HEK293 (cell line): ENCODE data around the gene SAMD4B.
"Not testable (repeated sequence)": the region's sequence is repeated elsewhere in the genome, so short reads cannot be mapped to it uniquely, and the experiment has no call there.

ENCODE experiments used
- CTCF ChIA-PET: fragments of 350-600 bp; formaldehyde crosslinking; extraction: SDS; loops from one replicate; lab custom pipeline; 2021; ENCODE audit warnings: antibody characterized with exemption; lab: Yijun Ruan, JAX
- POLR2A ChIA-PET: fragments of 300-600 bp; formaldehyde crosslinking; extraction: SDS; loops from one replicate; lab custom pipeline; 2020; ENCODE audit warnings: antibody characterized with exemption, inconsistent platforms; lab: Yijun Ruan, JAX
- H3K27ac ChIP-seq: fragments of 200-500 bp; sonication (Bioruptor generic); 2 replicates; pipeline ENCODE4 v1.5.1; 2014; ENCODE audit warnings: low read depth, low read length, control low read depth, inconsistent platforms; ENCODE audit errors: extremely low read depth
- H3K36me3 ChIP-seq, 2 experiments: fragments of 200-500 bp in 1 of 2; sonication (Bioruptor generic) in 1 of 2; 1 replicate in 1 of 2; 2 replicates in 1 of 2; pipeline ENCODE4 v1.5.1; 2014 to 2017; ENCODE audit warnings: inconsistent platforms in 2 of 2, low read length in 2 of 2; ENCODE audit not compliant: control insufficient read depth in 2 of 2, insufficient read depth in 1 of 2
- H3K4me1 ChIP-seq: fragments of 200-500 bp; sonication (Bioruptor generic); 2 replicates; pipeline ENCODE4 v1.5.1; 2014; ENCODE audit warnings: mild to moderate bottlenecking, low read length, inconsistent platforms; ENCODE audit not compliant: control insufficient read depth, insufficient read depth
- H3K4me3 ChIP-seq: 2 replicates; pipeline ENCODE4 v1.5.1; 2011; ENCODE audit warnings: low read depth, mild to moderate bottlenecking, control low read depth, low read length, moderate library complexity
- H3K9me3 ChIP-seq: fragments of 200-500 bp; sonication (Bioruptor generic); 2 replicates; pipeline ENCODE4 v1.5.1; 2014; ENCODE audit warnings: low read depth, low read length, inconsistent platforms; ENCODE audit not compliant: control insufficient read depth, insufficient read depth
- GLIS1 ChIP-seq: fragments of 450-650 bp; formaldehyde crosslinking; IDR thresholded peaks from 2 replicates; pipeline ENCODE4 v1.5.1; 2016; ENCODE audit warnings: missing biosample characterization, missing genetic modification characterization
- ZBTB8A ChIP-seq: fragments of 450-650 bp; formaldehyde crosslinking; IDR thresholded peaks from 2 replicates; pipeline ENCODE4 v1.5.1; 2016; ENCODE audit warnings: missing biosample characterization, missing genetic modification characterization
- ZNF112 ChIP-seq: fragments of 450-650 bp; formaldehyde crosslinking; IDR thresholded peaks from 2 replicates; pipeline ENCODE4 v1.5.0; 2017; ENCODE audit warnings: missing biosample characterization, missing genetic modification characterization
- ZNF23 ChIP-seq: fragments of 450-650 bp; formaldehyde crosslinking; IDR thresholded peaks from 2 replicates; pipeline ENCODE4 v1.5.1; 2016; ENCODE audit warnings: missing biosample characterization, missing genetic modification characterization, borderline replicate concordance
- ZNF324 ChIP-seq: fragments of 450-650 bp; formaldehyde crosslinking; IDR thresholded peaks from 2 replicates; pipeline ENCODE4 v1.5.1; 2016; ENCODE audit warnings: missing biosample characterization, missing genetic modification characterization
- ZNF473 ChIP-seq: fragments of 450-650 bp; formaldehyde crosslinking; IDR thresholded peaks from 2 replicates; pipeline ENCODE4 v1.5.1; 2017; ENCODE audit warnings: missing biosample characterization, missing genetic modification characterization
- ZNF48 ChIP-seq: fragments of 450-650 bp; formaldehyde crosslinking; IDR thresholded peaks from 2 replicates; pipeline ENCODE4 v1.5.1; 2016; ENCODE audit warnings: missing biosample characterization, missing genetic modification characterization
- ZNF530 ChIP-seq: fragments of 450-650 bp; formaldehyde crosslinking; IDR thresholded peaks from 2 replicates; pipeline ENCODE4 v1.5.1; 2016; ENCODE audit warnings: low read depth, missing biosample characterization, missing genetic modification characterization
- ZNF664 ChIP-seq: fragments of 450-650 bp; formaldehyde crosslinking; IDR thresholded peaks from 2 replicates; pipeline ENCODE4 v1.5.1; 2016; ENCODE audit warnings: missing biosample characterization, missing genetic modification characterization
- ZNF677 ChIP-seq: fragments of 450-650 bp; IDR thresholded peaks from 2 replicates; pipeline ENCODE4 v1.5.0; 2018; ENCODE audit warnings: missing biosample characterization, mild to moderate bottlenecking, missing genetic modification characterization, moderate library complexity
- ZNF843 ChIP-seq: fragments of 450-650 bp; formaldehyde crosslinking; IDR thresholded peaks from 2 replicates; pipeline ENCODE4 v1.5.1; 2016; ENCODE audit warnings: missing biosample characterization, missing genetic modification characterization
- TF ChIP-seq, protein P1 (sequence below): fragments of 450-650 bp; formaldehyde crosslinking; optimal IDR thresholded peaks from 2 replicates; pipeline ENCODE3; 2016; ENCODE audit warnings: missing biosample characterization, mild to moderate bottlenecking, missing genetic modification characterization
- TF ChIP-seq, protein P2 (sequence below): fragments of 450-650 bp; formaldehyde crosslinking; IDR thresholded peaks from 2 replicates; pipeline ENCODE4 v1.5.1; 2017; ENCODE audit warnings: missing biosample characterization, missing genetic modification characterization
- TF ChIP-seq, protein P3 (sequence below): fragments of 450-650 bp; formaldehyde crosslinking; IDR thresholded peaks from 2 replicates; pipeline ENCODE4 v1.5.1; 2016; ENCODE audit warnings: missing biosample characterization, missing genetic modification characterization

Gene SAMD4B

DNA sequence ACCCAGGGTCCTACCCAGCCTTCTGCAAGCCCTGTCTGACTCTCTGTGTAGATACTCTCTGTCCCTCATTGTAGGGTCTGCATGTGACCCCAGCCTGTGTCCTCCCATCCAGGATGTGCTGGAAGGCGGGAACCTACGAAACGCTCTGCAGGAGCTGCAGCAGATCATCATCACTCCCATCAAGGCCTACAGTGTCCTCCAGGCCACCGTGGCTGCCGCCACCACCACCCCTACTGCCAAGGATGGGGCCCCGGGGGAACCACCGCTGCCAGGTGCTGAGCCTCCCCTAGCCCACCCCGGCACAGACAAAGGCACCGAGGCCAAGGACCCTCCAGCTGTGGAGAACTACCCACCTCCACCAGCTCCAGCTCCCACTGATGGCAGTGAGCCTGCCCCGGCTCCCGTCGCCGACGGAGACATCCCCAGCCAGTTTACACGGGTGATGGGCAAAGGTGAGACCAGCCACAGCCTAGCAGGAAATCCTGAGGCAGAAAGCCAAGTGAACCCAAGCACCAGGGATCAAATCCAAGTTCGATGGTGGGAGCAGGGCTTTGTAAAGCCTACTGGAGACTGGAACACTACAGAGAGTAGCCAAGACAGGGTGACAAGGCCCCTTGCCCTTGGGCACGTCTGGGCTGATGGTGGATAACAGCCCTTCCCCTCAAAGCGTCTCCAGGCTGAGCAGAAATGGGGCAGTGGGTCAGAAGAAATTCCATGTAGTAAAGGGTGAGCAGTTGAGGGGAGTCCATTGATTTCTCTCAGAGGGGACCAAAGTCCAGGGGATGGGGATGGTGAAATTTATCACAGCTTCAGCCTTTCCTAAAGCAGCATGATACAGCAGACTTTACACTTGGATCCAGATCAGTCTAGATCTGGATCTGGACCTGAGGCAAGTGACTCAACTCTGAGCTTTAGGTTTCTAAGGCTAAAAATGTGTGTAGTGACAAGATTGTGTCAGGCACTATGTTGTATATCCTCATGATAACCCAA lies 35.4 kb downstream of the SAMD4B start:
- H3K27ac ChIP-seq = peak overlapping the region; percentile 28; the same call in 1 of the 2 replicates
- no peak for TF ChIP-seq ZNF324 (tag by site-specific recombination)
- no peaks in the 10 kb centered on the region for H3K9me3 ChIP-seq
- H3K4me3 ChIP-seq = no peak overlapping the region
- CTCF ChIA-PET = interaction anchor here (0.6 to 1.2 kb wide), 5 partner anchors 13 to 165 kb away, joined by 3 to 4 read pairs (median 3); no protein-coding TSS in a partner anchor
- no peaks in the 10 kb centered on the region for H3K4me1 ChIP-seq
- peaks cover 92 to 100% of the 10 kb centered on the region in 2 experiments for H3K36me3 ChIP-seq
- POLR2A ChIA-PET = interaction anchor here (0.8 to 3.4 kb wide), 3 partner anchors 13 to 58 kb away, joined by 3 to 16 read pairs (median 4); partner anchors contain the start of genes MED29, PAF1 and RPS16

DNA sequence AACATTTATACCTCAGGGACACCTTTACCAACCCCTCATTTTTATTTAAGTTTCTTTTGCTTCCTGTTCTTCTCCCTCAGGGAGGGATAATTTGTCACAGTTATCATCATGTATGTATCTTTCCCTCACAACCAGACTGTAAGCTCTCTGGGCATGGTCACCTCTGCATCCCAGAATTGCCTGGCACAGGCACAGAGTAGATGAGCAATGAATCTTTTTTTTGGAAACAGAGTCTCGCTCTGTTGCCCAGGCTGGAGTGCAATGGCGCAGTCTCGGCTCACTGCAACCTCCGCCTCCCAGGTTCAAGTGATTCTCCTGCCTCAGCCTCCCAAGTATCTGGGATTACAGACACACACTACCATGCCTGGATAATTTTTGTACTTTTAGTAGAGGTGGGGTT lies 37.1 kb downstream of the SAMD4B start:
- CTCF ChIA-PET = interaction anchor here (1.1 kb wide), 1 partner anchor 19 kb away, joined by 3 read pairs; no protein-coding TSS in a partner anchor
- H3K36me3 ChIP-seq = peaks cover 96 to 100% of the 10 kb centered on the region in 2 experiments
- H3K9me3 ChIP-seq, H3K4me3 ChIP-seq, H3K4me1 ChIP-seq, POLR2A ChIA-PET, H3K27ac ChIP-seq: not testable (repeated sequence)
- TF ChIP-seq, protein P1, sequence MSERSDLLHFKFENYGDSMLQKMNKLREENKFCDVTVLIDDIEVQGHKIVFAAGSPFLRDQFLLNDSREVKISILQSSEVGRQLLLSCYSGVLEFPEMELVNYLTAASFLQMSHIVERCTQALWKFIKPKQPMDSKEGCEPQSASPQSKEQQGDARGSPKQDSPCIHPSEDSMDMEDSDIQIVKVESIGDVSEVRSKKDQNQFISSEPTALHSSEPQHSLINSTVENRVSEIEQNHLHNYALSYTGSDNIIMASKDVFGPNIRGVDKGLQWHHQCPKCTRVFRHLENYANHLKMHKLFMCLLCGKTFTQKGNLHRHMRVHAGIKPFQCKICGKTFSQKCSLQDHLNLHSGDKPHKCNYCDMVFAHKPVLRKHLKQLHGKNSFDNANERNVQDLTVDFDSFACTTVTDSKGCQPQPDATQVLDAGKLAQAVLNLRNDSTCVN (tag by site-specific recombination) = peak; percentile 11

DNA sequence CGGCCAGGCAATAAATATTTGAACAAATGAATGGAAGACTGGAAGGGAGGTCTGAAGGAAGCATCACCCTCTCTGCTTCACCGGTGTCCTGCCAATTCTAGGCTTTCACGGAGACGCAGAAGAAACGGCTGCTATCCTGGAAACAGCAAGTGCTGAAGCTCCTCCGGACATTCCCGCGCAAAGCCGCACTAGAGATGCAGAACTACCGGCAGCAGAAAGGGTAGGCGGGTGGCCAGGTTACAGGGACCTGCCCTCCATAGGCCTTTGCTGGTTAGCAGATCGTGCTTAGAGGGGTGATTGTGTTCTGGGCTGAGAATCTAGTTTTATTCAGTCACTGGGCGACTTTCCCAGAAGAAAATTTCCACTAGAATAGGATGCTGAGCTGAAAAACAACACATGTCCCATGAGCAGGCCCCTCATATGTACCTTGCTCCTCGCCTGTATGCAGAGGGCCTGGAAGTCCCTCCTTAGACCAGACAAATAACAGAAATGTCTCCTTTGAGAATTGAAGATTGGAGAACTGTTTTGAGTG lies 37.7 kb downstream of the SAMD4B start:
- H3K36me3 ChIP-seq = peaks cover 98 to 100% of the 10 kb centered on the region in 2 experiments
- POLR2A ChIA-PET = interaction anchor here (1.6 kb wide), 1 partner anchor 11 kb away, joined by 7 read pairs; the partner anchor contains the start of genes MED29 and PAF1

DNA sequence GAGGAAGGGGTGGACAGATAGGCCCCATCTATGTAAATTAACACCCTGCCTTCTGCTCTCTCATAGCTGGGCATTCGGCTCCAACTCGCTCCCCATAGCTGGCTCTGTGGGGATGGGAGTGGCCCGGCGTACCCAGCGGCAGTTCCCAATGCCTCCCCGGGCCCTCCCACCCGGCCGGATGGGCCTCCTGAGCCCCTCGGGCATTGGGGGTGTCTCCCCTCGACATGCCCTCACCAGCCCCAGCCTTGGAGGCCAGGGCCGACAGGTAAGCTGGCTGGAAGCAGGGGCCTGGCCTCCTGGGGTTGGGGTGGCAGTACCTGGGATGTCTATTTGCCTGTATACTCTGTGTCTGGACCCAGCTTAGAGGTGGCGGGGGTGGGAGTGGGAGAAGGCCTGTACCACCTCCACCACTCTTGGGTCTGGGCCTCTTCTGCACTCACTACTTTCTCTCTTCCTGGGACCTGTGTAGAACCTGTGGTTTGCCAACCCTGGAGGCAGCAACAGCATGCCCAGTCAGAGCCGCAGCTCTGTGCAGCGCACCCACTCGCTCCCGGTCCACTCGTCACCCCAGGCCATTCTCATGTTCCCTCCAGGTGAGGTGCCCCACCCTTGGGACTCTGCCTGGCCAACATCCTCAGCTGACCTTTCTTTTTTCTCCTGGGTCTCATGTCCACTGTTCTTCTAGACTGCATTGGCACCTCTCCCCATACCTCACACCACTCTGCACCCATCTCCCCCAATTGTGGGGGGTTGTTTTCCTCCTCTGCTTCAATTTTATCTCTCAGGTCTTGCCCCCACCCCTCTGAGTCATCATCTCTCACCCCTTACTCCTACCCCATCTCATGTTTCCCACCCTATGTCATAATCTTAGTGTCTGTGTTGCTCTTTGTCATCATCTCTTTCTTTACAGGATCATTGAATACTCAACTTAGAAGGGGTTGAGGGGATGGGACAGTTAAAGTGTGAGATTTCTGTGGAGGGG lies 38.6 kb downstream of the SAMD4B start:
- peaks cover 6% of the 10 kb centered on the region for H3K4me1 ChIP-seq
- ChIA-PET CTCF (interaction anchor here (0.6 to 2.6 kb wide), 2 partner anchors 17 to 411 kb away, joined by 3 to 22 read pairs; no protein-coding TSS in a partner anchor), POLR2A (interaction anchor here (0.5 to 1.6 kb wide), 2 partner anchors 10 to 38 kb away, joined by 3 to 7 read pairs; partner anchors contain the start of genes MED29 and PAF1)
- peaks cover 98 to 100% of the 10 kb centered on the region in 2 experiments for H3K36me3 ChIP-seq
- H3K27ac ChIP-seq = peak overlapping the region; percentile 36; the same call in 1 of the 2 replicates
- no peaks in the 10 kb centered on the region for H3K9me3 ChIP-seq
- no peak overlapping the region for H3K4me3 ChIP-seq
- TF ChIP-seq ZNF112 (tag by site-specific recombination) = no peak
- TF ChIP-seq ZNF664 (tag by site-specific recombination) = no peak
- TF ChIP-seq, protein P2, sequence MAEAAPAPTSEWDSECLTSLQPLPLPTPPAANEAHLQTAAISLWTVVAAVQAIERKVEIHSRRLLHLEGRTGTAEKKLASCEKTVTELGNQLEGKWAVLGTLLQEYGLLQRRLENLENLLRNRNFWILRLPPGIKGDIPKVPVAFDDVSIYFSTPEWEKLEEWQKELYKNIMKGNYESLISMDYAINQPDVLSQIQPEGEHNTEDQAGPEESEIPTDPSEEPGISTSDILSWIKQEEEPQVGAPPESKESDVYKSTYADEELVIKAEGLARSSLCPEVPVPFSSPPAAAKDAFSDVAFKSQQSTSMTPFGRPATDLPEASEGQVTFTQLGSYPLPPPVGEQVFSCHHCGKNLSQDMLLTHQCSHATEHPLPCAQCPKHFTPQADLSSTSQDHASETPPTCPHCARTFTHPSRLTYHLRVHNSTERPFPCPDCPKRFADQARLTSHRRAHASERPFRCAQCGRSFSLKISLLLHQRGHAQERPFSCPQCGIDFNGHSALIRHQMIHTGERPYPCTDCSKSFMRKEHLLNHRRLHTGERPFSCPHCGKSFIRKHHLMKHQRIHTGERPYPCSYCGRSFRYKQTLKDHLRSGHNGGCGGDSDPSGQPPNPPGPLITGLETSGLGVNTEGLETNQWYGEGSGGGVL (tag by site-specific recombination) = peak; percentile 91
- no peak for TF ChIP-seq ZNF843
- no peak for TF ChIP-seq ZNF473 (tag by site-specific recombination)
- no peak for TF ChIP-seq ZNF23 (tag by site-specific recombination)
- no peak for TF ChIP-seq ZNF530 (tag by site-specific recombination)
- TF ChIP-seq ZBTB8A (tag by site-specific recombination) = no peak
- no peak for TF ChIP-seq ZNF677 (tag by site-specific recombination)
- TF ChIP-seq, protein P3, sequence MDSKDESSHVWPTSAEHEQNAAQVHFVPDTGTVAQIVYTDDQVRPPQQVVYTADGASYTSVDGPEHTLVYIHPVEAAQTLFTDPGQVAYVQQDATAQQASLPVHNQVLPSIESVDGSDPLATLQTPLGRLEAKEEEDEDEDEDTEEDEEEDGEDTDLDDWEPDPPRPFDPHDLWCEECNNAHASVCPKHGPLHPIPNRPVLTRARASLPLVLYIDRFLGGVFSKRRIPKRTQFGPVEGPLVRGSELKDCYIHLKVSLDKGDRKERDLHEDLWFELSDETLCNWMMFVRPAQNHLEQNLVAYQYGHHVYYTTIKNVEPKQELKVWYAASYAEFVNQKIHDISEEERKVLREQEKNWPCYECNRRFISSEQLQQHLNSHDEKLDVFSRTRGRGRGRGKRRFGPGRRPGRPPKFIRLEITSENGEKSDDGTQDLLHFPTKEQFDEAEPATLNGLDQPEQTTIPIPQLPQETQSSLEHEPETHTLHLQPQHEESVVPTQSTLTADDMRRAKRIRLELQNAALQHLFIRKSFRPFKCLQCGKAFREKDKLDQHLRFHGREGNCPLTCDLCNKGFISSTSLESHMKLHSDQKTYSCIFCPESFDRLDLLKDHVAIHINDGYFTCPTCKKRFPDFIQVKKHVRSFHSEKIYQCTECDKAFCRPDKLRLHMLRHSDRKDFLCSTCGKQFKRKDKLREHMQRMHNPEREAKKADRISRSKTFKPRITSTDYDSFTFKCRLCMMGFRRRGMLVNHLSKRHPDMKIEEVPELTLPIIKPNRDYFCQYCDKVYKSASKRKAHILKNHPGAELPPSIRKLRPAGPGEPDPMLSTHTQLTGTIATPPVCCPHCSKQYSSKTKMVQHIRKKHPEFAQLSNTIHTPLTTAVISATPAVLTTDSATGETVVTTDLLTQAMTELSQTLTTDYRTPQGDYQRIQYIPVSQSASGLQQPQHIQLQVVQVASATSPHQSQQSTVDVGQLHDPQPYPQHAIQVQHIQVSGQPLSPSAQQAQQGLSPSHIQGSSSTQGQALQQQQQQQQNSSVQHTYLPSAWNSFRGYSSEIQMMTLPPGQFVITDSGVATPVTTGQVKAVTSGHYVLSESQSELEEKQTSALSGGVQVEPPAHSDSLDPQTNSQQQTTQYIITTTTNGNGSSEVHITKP (tag by site-specific recombination) = peak; percentile 27; the same call in 1 of the 2 replicates
- no peak for TF ChIP-seq ZNF48 (tag by site-specific recombination)
- no peak for TF ChIP-seq GLIS1 (tag by site-specific recombination)

More for the DNA sequence above, 37.7 kb downstream of the SAMD4B start:
- TF ChIP-seq ZNF843 = no peak
- Histone ChIP-seq H3K4me1 (peaks cover 2% of the 10 kb centered on the region; the same call in 1 of the 2 replicates), H3K9me3 (no peaks in the 10 kb centered on the region), H3K27ac (no peak overlapping the region), H3K4me3 (no peak overlapping the region)
- CTCF ChIA-PET = interaction anchor here (0.6 to 1.1 kb wide), 2 partner anchors 18 to 411 kb away, joined by 3 read pairs; no protein-coding TSS in a partner anchor
